Panc1 (cell line): ENCODE results near the gene NFIB. TPM values are rescaled to one million over a fixed set of nuclear protein-coding genes. Genes with fewer than 3 reads are reported as not detected.

Experiments
- ATAC-seq: fragments of 200-7000 bp; cut with Tn5 transposase; 2 replicates; pipeline ENCODE4 v1.9.1; 2020; ENCODE audit warnings: mild to moderate bottlenecking, moderate library complexity
- BruUV-seq: library from RNA; stranded (reverse); fragments of 400-500 nt; replicated peaks from 2 replicates; lab custom pipeline; 2021; lab: Mats Ljungman, UMichigan
- CTCF ChIA-PET: fragments of 300-600 bp; sonication (Branson Sonifier 250); formaldehyde crosslinking; loops from one replicate; lab custom pipeline; 2022; ENCODE audit warnings: antibody characterized with exemption; lab: Charles Lee
- POLR2A ChIA-PET: fragments of 300-600 bp; sonication (Branson Sonifier 250); formaldehyde crosslinking; loops from one replicate; lab custom pipeline; 2022; ENCODE audit warnings: antibody characterized with exemption; lab: Charles Lee
- DNase-seq: peaks from one replicate; pipeline ENCODE4 v3.0.0-alpha.2; 2010; ENCODE audit warnings: low read depth, low spot score
- H3K27ac ChIP-seq: 2 replicates; pipeline ENCODE4 v1.5.1; 2011; ENCODE audit warnings: mild to moderate bottlenecking, low read length, inconsistent platforms
- H3K27me3 ChIP-seq: fragments of 200-500 bp; sonication (Bioruptor generic); 2 replicates; pipeline ENCODE4 v1.6.0; 2014; ENCODE audit warnings: low read length, inconsistent platforms; ENCODE audit not compliant: control insufficient read depth, insufficient read depth
- H3K36me3 ChIP-seq: fragments of 200-500 bp; sonication (Bioruptor generic); 2 replicates; pipeline ENCODE4 v1.5.1; 2014; ENCODE audit warnings: inconsistent platforms, mild to moderate bottlenecking, low read length, moderate library complexity; ENCODE audit not compliant: control insufficient read depth, insufficient read depth
- H3K4me1 ChIP-seq: 2 replicates; pipeline ENCODE4 v1.5.1; 2011; ENCODE audit warnings: inconsistent platforms, mild to moderate bottlenecking, low read length, moderate library complexity; ENCODE audit not compliant: control insufficient read depth, insufficient read depth
- H3K4me3 ChIP-seq, 2 experiments: 2 replicates each; pipeline ENCODE4 v1.5.1; 2011 to 2012; ENCODE audit warnings: low read depth in 2 of 2, low read length in 2 of 2, mild to moderate bottlenecking in 2 of 2, inconsistent platforms in 1 of 2, moderate library complexity in 1 of 2
- H3K9me3 ChIP-seq: fragments of 200-500 bp; sonication (Bioruptor generic); 2 replicates; pipeline ENCODE4 v1.5.1; 2014; ENCODE audit warnings: low read depth, mild to moderate bottlenecking, inconsistent platforms, low read length, moderate library complexity; ENCODE audit not compliant: control insufficient read depth, insufficient read depth
- POLR2AphosphoS5 ChIP-seq: IDR thresholded peaks from 2 replicates; pipeline ENCODE4 v1.6.1; 2012; ENCODE audit warnings: mild to moderate bottlenecking, low read depth, low read length, moderate library complexity
- SIN3A ChIP-seq: IDR thresholded peaks from 2 replicates; pipeline ENCODE4 v1.6.1; 2012; ENCODE audit warnings: low read depth, mild to moderate bottlenecking, low read length, moderate library complexity, borderline replicate concordance; ENCODE audit not compliant: insufficient read depth
- TCF7L2 ChIP-seq: IDR thresholded peaks from 2 replicates; pipeline ENCODE4 v1.6.1; 2011; ENCODE audit warnings: mild to moderate bottlenecking, low read depth, low read length, inconsistent platforms
- in situ Hi-C: cut with HindIII; loops from 2 replicates; pipeline ENCODE4 v1.10.0; 2016; ENCODE audit warnings: low sequenced_read_pairs, low pct_unique_long_range_greater_than_20kb
- intact Hi-C: fragments of 100-400 bp; cut with micrococcal nuclease; formaldehyde crosslinking; loops from one replicate; pipeline ENCODE4 v1.10.0; 2022; ENCODE audit not compliant: unreplicated experiment
- total RNA-seq: library from RNA; stranded (reverse); gene quantifications from one replicate; pipeline ENCODE4 v1.2.1, GENCODE V29; 2021; ENCODE audit not compliant: unreplicated experiment
- TF ChIP-seq, protein P1 (sequence below): fragments of 450-650 bp; IDR thresholded peaks from 2 replicates; pipeline ENCODE4 v1.5.1; 2017; ENCODE audit warnings: mild to moderate bottlenecking
- TF ChIP-seq, protein P2 (sequence below), 2 experiments: IDR thresholded peaks; 2 replicates each; pipeline ENCODE4 v1.6.1; 2011 to 2012; ENCODE audit warnings: low read depth in 2 of 2, control low read depth in 1 of 2, low read length in 1 of 2, mild to moderate bottlenecking in 1 of 2, moderate library complexity in 1 of 2; ENCODE audit not compliant: insufficient read depth in 1 of 2

Gene NFIB
- total RNA-seq, 1 experiment from 2014 or later, result 26.7 TPM

DNA sequence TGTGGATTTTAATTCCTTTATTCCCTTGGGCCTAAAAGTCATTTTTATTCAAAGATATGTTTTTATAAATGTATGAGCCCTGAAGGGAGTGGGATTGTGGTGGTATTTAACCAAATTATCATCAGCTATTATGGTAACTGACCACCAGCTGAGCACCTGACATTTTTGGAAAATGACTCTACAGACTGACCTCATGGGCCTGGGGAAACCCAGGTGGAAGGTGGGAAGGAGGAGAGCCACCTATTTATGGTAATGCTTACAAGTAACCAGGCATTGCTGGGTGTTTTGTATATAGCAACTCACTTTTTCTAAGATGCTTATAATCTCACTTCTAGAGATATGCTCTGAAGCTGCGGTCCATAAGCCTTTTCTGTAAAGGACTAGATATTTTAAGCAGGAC lies 22.3 kb upstream of the NFIB start:
- H3K4me3 ChIP-seq, result no peak overlapping the region
- H3K4me1 ChIP-seq, result no peaks in the 10 kb centered on the region
- H3K9me3 ChIP-seq, result no peaks in the 10 kb centered on the region
- ChIA-PET CTCF (no interaction called here), POLR2A (no interaction called here)
- no peaks in the 10 kb centered on the region for H3K36me3 ChIP-seq
- no peaks in the 10 kb centered on the region for H3K27me3 ChIP-seq
- TF ChIP-seq, protein P1, sequence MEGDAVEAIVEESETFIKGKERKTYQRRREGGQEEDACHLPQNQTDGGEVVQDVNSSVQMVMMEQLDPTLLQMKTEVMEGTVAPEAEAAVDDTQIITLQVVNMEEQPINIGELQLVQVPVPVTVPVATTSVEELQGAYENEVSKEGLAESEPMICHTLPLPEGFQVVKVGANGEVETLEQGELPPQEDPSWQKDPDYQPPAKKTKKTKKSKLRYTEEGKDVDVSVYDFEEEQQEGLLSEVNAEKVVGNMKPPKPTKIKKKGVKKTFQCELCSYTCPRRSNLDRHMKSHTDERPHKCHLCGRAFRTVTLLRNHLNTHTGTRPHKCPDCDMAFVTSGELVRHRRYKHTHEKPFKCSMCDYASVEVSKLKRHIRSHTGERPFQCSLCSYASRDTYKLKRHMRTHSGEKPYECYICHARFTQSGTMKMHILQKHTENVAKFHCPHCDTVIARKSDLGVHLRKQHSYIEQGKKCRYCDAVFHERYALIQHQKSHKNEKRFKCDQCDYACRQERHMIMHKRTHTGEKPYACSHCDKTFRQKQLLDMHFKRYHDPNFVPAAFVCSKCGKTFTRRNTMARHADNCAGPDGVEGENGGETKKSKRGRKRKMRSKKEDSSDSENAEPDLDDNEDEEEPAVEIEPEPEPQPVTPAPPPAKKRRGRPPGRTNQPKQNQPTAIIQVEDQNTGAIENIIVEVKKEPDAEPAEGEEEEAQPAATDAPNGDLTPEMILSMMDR, result no peak
- TF ChIP-seq POLR2AphosphoS5, result no peak
- intact Hi-C loops (no loop called here), in situ Hi-C loops (no loop called here)
- no peak for DNase-seq
- no peak overlapping the region for H3K27ac ChIP-seq
- ATAC-seq, result no peak
- no TSS peak for BruUV-seq

DNA sequence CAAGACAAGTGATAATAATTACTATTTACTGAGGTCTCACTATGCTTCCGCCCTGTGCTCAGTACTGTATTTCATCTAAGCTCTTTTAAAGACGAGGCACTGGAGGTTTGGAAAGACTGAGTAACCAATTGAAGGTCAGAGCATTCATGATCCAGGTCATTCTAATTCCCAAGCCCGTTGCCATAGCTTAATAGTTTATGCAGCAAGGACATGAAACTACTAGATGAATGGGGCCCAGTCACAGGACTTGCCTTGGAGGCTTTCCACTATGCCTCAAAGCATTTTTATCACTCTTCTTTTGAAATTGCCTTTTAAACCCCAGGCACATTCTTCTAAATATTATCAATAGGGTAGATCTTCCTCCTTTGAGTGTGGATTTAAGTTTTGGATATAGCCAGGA lies 17.2 kb upstream of the NFIB start:
- Histone ChIP-seq H3K4me3 (no peak overlapping the region), H3K27me3 (no peaks in the 10 kb centered on the region), H3K27ac (no peak overlapping the region), H3K9me3 (no peaks in the 10 kb centered on the region), H3K4me1 (no peaks in the 10 kb centered on the region), H3K36me3 (no peaks in the 10 kb centered on the region)
- TF ChIP-seq, protein P1, result no peak
- TF ChIP-seq SIN3A (no peak), TCF7L2 (no peak), POLR2AphosphoS5 (no peak)
- TF ChIP-seq, protein P2, sequence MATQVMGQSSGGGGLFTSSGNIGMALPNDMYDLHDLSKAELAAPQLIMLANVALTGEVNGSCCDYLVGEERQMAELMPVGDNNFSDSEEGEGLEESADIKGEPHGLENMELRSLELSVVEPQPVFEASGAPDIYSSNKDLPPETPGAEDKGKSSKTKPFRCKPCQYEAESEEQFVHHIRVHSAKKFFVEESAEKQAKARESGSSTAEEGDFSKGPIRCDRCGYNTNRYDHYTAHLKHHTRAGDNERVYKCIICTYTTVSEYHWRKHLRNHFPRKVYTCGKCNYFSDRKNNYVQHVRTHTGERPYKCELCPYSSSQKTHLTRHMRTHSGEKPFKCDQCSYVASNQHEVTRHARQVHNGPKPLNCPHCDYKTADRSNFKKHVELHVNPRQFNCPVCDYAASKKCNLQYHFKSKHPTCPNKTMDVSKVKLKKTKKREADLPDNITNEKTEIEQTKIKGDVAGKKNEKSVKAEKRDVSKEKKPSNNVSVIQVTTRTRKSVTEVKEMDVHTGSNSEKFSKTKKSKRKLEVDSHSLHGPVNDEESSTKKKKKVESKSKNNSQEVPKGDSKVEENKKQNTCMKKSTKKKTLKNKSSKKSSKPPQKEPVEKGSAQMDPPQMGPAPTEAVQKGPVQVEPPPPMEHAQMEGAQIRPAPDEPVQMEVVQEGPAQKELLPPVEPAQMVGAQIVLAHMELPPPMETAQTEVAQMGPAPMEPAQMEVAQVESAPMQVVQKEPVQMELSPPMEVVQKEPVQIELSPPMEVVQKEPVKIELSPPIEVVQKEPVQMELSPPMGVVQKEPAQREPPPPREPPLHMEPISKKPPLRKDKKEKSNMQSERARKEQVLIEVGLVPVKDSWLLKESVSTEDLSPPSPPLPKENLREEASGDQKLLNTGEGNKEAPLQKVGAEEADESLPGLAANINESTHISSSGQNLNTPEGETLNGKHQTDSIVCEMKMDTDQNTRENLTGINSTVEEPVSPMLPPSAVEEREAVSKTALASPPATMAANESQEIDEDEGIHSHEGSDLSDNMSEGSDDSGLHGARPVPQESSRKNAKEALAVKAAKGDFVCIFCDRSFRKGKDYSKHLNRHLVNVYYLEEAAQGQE (IDR thresholded peaks at IDR 0.05; ENCODE audit: insufficient read depth in 1 of 2, low read depth in 2 of 2, low read length in 1 of 2), result no peak
- intact Hi-C loops, result no loop called here
- DNase-seq (no peak), ATAC-seq (no peak)
- ChIA-PET CTCF (no interaction called here), POLR2A (no interaction called here)
- in situ Hi-C loops, result no loop called here
- no TSS peak for BruUV-seq
